ENCODE measurements around the gene FAM241A.

DNA sequence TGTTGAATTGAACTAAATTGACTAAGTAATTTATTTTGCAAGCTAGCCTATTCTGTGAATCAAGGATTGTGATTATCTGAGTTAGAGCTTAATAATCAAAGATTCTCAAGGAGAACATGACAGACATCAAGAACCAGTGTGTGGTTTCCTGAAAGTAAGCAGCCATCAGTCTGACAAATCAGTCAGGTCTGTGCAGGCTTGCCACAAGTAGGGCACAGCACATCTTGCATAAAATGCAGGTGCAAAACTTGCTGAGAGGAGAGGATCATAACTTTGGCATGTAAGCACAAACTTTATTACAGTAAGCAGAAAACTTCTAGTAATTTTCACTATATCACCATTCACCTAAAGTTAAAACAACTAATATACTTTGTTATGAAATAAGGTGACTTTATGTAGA, 22.5 kb downstream of the FAM241A start:
- TF ChIP-seq, protein P1, sequence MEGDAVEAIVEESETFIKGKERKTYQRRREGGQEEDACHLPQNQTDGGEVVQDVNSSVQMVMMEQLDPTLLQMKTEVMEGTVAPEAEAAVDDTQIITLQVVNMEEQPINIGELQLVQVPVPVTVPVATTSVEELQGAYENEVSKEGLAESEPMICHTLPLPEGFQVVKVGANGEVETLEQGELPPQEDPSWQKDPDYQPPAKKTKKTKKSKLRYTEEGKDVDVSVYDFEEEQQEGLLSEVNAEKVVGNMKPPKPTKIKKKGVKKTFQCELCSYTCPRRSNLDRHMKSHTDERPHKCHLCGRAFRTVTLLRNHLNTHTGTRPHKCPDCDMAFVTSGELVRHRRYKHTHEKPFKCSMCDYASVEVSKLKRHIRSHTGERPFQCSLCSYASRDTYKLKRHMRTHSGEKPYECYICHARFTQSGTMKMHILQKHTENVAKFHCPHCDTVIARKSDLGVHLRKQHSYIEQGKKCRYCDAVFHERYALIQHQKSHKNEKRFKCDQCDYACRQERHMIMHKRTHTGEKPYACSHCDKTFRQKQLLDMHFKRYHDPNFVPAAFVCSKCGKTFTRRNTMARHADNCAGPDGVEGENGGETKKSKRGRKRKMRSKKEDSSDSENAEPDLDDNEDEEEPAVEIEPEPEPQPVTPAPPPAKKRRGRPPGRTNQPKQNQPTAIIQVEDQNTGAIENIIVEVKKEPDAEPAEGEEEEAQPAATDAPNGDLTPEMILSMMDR (IDR thresholded peaks at IDR 0.05): no peak
- TF ChIP-seq POLR2A (IDR thresholded peaks at IDR 0.05): no peak

Measured in testis (tissue), 2 donors.